K562 treated with DMSO at 1 percent for 4 hours (cell line): ENCODE measurements around the gene CAMLG. TPM values are rescaled to one million over a fixed set of nuclear protein-coding genes. Genes with fewer than 3 reads are reported as not detected.

Source experiments
- total RNA-seq: library from RNA; unstranded; fragments of 300-600 nt; gene quantifications from 2 replicates; pipeline ENCODE4 v1.2.3, GENCODE V29; 2022; ENCODE audit not compliant: insufficient read depth

The CAMLG gene
- total RNA-seq: 37.3 and 37.6 TPM in 2 replicates

DNA sequence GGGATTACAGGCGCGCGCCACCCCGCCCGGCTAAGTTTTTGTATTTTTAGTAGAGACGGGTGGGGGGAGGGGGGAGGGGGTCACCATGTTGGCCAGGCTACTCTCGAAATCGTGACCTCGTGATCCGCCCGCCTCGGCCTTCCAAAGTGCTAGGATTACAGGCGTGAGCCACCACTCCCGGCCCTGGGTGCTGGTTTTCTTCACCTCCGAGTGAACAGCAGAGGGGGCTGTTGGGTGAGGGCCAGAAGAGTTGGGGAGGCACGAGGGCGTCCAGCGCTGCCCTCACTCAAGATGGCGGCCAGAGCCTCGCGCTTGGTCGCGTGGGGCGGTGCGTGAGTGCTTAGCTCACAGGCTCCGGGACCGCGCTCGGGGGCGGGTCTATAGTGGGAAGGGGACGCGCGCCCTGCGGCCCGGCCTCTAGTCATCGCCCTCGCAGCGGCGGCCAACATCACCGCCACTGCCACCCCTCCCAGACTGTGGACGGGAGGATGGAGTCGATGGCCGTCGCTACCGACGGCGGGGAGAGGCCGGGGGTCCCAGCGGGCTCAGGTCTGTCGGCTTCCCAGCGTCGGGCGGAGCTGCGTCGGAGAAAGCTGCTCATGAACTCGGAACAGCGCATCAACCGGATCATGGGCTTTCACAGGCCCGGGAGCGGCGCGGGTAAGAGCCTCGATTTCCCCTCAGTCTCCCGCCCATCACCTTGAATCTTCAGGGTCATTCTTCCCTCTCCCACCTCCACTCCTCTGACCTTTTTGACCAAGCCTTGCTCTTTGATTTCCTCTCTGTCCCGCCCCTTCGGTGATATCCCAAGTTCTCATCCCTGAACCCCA lies at the start of gene CAMLG:
Gene CAMLG, plus strand, starts transcription at position 416 of the 830 bp plus-strand sequence. Its CDS starts 73 bp downstream, at position 489.

DNA sequence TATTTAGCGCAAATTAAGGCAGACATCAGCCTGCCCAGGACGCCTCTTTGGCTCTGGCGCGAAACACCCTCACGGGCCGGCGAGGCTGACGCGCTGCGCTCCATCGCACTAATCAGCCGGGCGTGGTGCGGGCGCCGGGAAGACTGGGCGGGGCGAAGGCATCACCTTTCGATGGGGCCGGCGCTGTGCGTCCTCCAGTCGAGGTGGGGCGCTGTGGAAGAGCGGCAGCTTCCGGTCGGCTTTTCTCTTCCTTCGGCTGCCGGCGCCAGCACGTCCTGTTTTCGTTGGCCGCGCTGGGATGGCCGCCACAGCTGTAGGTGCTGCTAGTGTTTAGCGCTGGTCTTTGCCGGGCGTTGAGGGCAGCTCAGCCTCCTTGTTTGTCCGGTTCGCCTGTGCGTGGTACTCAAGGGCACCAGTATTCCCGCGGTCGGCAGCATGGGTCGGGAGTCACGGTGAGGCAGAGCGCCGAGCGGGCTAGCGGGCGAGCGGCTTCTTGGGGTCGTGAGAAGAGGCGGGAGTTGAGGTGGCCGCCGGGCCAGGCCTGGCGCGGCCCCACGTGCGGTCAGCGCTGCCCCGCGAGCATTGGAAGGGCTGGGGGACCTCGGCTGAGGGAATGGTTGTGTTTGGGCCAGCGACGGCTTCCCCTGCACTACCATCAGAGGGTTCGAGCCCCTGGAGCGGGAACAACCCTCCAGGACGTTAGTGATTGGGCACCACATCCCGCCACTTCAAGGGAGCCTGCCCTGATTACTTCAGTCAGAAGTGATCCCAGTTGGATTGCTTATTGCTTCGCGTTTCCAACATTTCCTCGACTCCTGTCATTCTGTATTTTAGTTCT lies 20.4 kb downstream of the CAMLG start, which contains the start of gene DDX46:
Gene DDX46, plus strand, starts transcription at position 276 of the 838 bp plus-strand sequence. Its CDS starts 160 bp downstream, at position 436.

Other genes starting within 250 kb of the CAMLG start
- 14.8 and 15.0 TPM in 2 replicates for gene JADE2, start 212.9 kb upstream of the CAMLG start, total RNA-seq
- 24.8 and 27.0 TPM in 2 replicates for gene SAR1B, start 105.7 kb upstream of the CAMLG start, total RNA-seq
- 11.3 and 14.9 TPM in 2 replicates for gene SEC24A, start 89.8 kb upstream of the CAMLG start, total RNA-seq
- gene DDX46, start 20.2 kb downstream of the CAMLG start, total RNA-seq: 19.4 and 30.1 TPM in 2 replicates
- 16.7 and 22.7 TPM in 2 replicates for gene C5orf24, start 107.4 kb downstream of the CAMLG start, total RNA-seq
- gene TXNDC15, start 135.8 kb downstream of the CAMLG start, total RNA-seq: 7.7 and 12.3 TPM in 2 replicates
- gene PCBD2, start 166.6 kb downstream of the CAMLG start, total RNA-seq: 1.7 and 2.6 TPM in 2 replicates
- not detected in 2 replicates for gene CATSPER3, start 229.4 kb downstream of the CAMLG start, total RNA-seq